Ishikawa (cell line): ENCODE data around the gene SPAG6.

Source experiments
- CEBPB ChIP-seq: IDR thresholded peaks from 2 replicates; pipeline ENCODE4 v1.6.1; 2012
- CREB1 ChIP-seq: IDR thresholded peaks from 2 replicates; pipeline ENCODE4 v1.6.1; 2012; ENCODE audit warnings: low read depth
- EGR1 ChIP-seq: IDR thresholded peaks from 2 replicates; pipeline ENCODE4 v1.6.1; 2012
- EP300 ChIP-seq: IDR thresholded peaks from 2 replicates; pipeline ENCODE4 v1.6.1; 2012; ENCODE audit warnings: borderline replicate concordance
- FOXM1 ChIP-seq: IDR thresholded peaks from 2 replicates; pipeline ENCODE4 v1.6.1; 2012; ENCODE audit warnings: low read depth, borderline replicate concordance
- MAX ChIP-seq: IDR thresholded peaks from 2 replicates; pipeline ENCODE4 v1.6.1; 2012
- RAD21 ChIP-seq: IDR thresholded peaks from 2 replicates; pipeline ENCODE4 v1.6.1; 2012; ENCODE audit warnings: low read depth
- REST ChIP-seq: IDR thresholded peaks from 2 replicates; pipeline ENCODE4 v1.6.1; 2012; ENCODE audit warnings: low read depth, mild to moderate bottlenecking
- TAF1 ChIP-seq: IDR thresholded peaks from 2 replicates; pipeline ENCODE4 v1.6.1; 2012; ENCODE audit warnings: low read depth, mild to moderate bottlenecking
- TEAD4 ChIP-seq: IDR thresholded peaks from 2 replicates; pipeline ENCODE4 v1.6.1; 2012
- USF1 ChIP-seq: IDR thresholded peaks from 2 replicates; pipeline ENCODE4 v1.6.1; 2012
- YY1 ChIP-seq: IDR thresholded peaks from 2 replicates; pipeline ENCODE4 v1.6.1; 2012; ENCODE audit warnings: low read depth
- ZBTB7A ChIP-seq: IDR thresholded peaks from 2 replicates; pipeline ENCODE4 v1.6.1; 2012; ENCODE audit warnings: low read depth

- no peak for TF ChIP-seq MAX
- no peak for TF ChIP-seq EP300
- no peak for TF ChIP-seq EGR1
- TF ChIP-seq CREB1: no peak
- TF ChIP-seq TAF1: no peak
- no peak for TF ChIP-seq ZBTB7A
- TF ChIP-seq FOXM1: no peak
- TF ChIP-seq REST: no peak
- no peak for TF ChIP-seq YY1
- no peak for TF ChIP-seq CEBPB
- TF ChIP-seq USF1: no peak
- no peak for TF ChIP-seq RAD21
- no peak for TF ChIP-seq TEAD4
Measured at GRCh38 chr10:22410394-22410793, 65.1 kb downstream of the SPAG6 start.
